Fibroblast of upper back skin (primary cell): ENCODE results near the gene WT1.

Experiments used
- DNase-seq: peaks from one replicate; pipeline ENCODE4 v3.0.0-alpha.2; 2013

WT1 gene

DNA sequence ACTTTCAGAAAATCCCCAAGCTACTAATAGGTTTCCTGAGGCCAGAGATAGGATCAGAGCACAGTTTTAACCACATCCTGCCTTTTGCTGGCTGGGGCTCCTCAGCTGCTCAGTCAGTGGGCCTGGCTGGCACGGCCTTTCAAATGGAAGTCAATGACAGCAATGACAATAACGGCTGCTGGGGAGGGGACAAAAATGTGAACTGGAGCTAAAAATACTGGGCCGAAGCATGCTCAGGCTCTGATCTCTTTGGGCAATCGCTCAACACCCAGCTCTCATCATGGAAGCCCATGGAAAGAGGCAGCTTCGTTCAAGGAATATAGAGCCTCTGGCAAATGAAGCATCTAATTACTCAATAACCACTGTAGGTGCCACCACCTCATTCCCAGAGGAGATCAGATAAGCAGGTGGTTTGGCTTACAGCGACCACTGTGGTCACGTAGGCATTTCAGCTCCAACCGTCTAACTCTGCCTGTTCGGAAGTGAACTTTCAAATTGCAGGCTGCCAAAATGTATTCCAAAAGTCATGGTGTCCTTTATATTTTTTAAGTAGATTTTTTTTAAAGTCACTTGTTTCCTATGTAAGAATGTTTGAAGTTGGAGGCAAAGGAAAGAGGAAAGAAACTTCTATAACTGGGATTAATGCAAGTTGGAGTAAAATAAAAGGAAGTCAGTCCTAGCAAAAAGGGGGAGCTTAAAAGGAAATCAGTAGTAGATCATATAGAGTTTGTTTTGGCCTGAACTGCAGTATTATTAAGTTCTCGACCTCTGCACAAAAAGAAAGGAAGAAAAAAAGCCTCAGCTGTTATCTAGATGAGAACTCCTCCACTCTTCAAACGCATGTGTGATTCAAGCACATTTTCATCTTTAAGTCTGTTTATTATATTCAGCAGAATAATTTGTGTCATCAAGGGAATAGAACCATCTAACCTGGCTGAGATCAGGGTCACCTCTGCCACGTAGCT is 14.1 kb downstream of the WT1 start:
- peak; percentile 12 for DNase-seq

DNA sequence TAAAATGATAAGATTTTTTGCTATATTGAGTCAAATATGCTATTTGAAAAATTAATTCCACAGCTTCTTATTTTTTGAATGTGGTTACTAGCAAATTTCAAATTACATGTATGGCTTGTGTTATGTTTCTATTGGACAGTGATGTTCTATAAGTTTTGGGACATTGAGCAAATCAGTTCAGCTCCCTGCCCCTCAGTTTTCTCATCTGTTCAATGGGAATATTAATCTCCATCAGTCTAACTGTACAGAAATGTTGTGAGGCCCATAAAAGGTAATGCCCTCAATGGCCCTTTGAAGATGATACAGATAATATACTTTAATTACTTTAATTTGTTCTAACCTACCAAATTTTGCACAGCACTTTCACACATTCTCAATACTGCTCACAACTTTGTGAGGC is 15.2 kb downstream of the WT1 start:
- DNase-seq, result no peak

DNA sequence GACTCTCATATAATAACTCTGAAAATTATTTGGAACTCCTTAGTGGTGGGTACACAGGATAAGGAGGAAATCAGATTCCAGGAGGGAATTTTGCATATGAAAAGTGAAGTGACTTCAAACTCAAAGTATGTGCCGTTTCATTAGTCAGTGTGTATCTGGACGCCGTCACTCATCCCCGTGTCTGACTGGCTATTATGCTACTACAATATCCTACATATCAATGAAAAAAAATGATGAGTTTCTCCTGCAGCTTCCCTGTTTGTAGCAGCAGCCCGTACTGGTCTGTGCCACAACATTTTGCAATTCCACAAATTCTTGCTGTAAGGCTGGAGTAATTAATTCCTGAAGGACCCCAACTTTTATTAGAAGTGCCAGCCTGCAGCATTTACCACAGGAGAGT is 16.5 kb downstream of the WT1 start:
- peak; percentile 29 for DNase-seq

DNA sequence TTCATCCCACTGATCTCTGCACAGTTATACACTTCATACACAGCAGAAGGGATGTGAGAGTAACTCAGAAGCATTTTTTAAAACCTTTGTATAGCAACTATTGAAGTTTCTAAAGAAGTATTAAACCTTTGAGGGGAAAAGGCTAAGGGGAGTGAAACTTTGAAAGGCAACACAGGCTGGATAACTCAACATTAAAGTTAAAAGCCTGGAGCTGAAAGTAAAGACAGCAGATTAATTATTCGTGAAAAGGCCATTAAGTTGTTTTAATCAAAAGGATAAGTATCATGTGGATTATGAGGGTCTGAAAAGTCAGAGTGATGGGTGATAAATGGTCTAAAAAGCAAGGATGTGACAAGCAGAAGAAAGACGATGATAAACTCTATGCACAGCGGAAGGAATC is 17.5 kb downstream of the WT1 start:
- no peak for DNase-seq

DNA sequence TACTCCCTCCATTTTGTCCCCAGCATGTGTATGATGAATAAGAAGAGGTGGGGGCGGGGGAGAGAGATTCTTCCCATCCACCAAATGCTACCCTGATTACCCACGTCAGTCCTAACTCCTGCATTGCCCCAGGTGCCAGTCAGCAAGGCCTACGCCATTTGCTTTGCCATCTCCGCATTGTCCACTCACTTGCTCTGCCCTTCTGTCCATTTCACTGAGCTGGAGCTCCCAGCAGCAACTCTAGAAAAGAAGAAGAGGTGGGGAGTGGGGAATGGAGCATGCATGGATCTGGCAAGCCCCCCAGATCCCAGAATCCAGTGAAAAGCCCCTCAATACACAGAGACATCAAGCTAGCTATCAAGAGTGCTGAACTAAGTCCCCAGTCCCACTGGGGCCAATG is 19.0 kb downstream of the WT1 start:
- no peak for DNase-seq

DNA sequence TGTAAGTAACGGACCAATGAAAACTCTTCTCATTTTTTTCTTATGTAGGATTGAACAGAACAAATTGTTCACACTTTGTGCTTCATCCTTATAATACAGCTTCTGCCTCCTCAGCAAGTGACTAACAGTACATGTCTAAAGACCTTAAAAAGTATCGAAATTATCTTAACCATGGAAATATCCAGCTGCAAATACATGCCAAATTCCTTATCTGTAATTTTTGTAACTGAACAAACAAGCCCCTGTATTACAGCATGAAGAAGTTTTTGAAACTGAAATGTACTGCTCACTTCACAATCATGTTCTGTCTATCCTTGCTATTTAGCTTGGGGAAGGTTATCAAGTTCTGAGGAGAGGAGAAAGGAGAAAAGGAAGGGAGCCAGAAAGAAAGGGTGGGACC is 20.4 kb downstream of the WT1 start:
- no peak for DNase-seq

DNA sequence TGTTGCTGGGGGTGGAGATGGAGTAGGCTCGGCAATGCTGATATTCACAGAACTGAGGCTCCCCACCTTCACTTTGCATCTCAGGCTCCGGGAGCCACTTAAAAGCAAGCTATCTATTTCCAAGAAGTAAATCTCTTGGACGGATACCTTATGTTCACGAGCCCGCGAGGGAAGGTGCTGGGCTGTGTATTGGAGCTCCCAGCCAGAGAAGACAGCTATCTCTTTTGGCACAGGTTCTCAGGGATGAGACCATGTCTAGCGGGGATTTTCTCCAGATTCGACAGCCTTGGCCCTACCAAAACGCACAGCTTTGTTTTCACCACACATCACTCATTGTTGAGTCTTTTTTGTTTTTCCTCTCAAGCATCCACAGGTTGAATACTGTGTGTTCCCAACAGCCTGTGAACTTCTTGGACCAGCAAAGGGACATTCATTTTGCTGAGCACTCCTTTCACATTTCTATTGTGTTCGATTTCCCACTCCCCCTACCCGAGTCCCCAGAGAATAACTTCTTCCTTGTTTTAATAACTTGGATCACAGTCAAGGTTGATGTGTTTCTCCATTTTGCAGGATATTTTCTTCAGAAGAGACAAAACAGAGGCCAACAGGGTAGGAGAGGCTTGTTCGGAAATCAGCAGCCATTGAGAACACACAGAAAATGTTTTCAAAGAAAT is 23.3 kb downstream of the WT1 start:
- DNase-seq, result no peak

DNA sequence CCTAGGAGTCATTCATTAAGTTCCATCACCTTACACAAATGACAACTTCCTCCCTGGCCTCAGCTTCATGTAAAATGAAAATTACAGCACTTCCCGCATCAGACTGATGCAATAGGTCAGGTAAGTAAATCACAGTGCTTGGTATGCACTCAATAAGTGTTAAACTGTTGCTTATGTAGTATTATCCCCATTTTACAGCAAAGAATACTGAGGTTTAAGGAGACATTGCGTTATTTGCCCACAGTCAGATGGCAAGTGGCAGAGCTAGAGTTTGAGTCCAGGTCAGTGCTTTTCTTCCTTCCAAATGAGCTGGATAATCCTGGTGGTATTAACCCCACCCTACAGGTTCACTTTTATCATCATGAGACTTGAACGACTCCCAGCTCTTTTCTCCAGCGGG is 29.7 kb downstream of the WT1 start:
- no peak for DNase-seq

DNA sequence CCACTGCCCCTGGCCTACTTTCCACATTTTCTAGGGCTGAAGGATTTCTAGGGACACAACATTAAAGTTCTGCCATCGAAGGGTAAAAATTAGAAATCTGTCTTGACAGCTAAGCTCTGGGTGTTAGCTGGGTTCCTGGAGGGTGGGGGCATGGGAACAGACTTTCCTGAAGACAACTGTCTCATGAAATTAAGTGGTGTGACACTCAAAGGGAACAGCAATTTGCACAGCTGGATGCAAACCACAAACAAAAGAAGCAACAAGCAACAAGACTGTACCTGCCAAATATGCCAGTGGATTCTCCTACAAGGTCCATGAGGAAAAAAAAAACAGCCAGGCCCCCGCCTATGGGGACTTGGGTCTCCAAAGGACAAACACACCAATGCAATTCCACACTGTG is 32.5 kb downstream of the WT1 start:
- DNase-seq, result no peak

DNA sequence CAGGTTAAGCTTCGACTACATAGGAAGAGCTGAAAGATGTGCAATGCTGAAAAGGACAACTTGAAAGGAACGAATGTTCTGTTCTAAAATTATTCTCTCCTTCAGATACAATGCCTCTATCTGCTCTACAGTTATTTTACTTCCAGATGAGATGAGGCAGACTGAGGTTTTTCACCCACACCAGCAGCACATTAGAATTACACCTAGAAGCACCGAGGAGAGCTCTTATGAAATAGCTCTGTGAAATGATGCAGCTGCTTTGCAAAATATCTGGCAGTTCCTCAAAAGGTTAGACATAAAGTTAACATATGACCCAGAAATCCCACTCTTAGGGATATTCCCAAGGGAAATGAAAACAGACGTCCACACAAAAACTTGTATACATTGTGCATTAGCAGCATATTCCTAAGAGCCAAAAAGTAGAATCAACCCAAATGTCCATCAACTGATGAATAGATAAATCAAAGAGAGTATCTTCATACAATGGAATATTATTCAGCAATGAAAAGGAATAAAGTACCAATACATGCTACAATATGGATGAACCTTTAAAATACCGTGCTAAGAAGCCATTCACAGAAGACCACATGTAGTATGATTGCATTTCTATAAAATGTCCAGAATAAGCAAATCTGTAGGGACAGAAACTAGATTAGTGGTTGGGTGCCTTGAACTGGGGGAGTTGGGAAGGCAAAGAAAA is 34.5 kb downstream of the WT1 start:
- peak; percentile 22 for DNase-seq

DNA sequence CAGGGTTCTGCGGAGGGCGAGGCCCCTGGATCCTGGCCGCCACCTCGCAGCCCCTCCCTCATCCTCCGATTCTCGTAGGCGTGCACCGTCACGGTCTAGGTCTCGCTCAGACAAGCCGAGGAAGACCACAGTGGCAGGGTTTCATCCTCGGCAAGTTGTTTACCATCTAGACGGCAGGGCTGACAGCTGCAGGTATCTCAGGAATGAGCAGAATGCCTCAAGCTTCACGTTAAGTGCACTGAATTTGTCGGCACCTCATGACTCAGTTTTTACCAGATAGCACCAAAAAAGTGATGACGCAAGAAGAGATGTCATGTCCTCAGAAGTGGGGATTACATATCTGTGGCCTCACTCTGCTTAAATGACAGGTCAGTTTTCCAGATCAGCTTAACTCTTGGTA is 35.1 kb downstream of the WT1 start:
- peak; percentile 72 for DNase-seq

DNA sequence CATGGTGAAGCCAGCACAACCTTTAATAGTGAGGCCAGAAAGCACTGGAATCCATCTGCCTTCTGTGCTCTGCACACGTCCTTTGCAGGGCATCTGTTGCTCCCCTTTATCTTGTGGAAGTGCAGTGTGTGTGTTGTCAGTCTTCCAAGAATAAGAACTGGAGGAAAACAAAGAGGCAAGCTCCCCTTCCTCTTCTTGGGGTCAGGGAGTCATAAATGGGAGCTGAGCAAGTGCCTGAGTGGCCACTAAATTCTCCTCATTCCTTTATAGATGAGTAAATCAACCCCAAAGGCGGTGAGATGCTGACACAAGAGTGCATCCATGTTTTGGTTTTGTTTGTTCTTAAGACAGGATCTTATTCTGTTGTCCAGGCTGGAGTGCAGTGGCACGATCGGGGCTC is 38.3 kb downstream of the WT1 start:
- peak; percentile 32 for DNase-seq

DNA sequence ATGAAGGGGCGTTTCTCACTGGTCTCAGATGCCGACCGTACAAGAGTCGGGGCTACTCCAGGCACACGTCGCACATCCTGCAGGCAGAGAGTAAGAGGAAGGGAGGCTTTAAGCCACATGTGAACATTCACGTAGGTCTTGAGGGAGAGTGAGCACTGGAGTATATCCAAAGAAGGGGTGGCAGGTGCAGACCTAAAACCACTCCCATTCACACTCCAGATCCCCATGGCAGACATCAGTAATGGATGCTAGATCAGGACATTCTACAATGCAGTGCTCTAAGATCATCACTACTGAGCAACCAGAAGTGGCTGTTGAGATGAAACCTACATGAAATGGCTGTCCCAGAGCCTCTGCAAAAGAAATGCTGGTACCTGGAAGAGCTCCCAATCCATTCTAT is 39.0 kb downstream of the WT1 start:
- DNase-seq, result no peak

DNA sequence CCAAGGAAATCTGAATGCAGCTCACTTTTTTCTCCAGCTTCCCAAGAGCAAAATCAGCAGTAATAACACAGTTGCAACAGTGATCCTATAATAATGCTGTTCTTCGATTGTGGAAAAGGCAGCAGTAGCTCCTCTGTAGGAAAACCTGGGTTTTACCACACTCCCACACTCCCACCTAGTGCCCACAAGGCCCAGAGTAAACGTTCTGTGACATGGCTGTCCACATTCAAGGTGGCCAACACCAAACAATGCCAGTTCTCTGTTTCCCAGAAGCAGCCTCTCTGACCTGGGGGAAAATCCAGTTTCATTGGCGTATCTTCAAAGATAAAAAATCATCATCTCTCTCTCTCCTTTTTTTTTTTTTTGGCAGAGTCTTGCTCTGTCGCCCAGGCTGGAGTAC is 40.2 kb downstream of the WT1 start:
- no peak for DNase-seq

DNA sequence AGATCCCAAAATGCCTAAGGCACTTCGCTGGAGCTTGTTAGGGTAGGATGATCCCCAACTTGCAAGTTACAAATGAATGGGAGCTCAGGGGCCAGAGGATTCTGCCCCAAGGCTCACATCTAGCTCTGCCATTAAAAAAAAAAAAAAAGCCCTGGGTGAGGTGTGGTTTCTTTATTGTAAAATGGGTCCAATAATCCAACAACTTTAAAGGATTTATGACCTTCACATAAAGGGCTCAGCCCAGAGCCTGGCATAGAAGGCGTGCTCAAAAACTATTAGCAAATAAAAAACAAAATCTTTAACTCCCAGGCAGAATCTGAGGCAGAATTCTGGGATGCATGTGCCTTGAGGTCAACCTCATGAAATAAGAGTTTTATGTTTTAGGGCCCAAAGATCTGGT is 42.5 kb downstream of the WT1 start:
- DNase-seq, result no peak

DNA sequence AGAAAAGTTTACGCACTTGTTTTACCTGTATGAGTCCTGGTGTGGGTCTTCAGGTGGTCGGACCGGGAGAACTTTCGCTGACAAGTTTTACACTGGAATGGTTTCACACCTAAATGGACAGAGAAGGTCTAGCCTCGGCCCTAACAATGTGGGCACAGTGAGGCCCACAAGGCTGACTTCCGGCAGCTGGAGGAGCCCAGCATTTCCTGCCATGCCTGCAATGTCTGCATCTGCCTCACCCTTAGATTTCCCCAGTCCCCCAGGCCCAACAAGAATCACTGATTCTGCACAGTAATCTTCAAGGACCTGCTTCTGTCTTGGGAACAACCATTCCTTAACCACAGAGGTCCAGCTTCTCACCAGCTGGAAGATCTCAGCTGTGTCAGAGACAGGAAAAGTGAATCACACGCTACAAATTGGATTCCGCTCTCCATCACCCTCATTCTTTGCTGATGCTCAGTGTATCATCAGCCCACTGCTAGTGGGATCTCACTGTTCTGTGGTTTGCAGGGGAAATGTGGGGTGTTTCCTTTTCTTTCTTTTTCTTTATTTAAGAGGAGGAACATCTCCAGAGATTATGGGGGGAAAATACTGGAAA is 43.3 kb downstream of the WT1 start:
- DNase-seq, result peak; percentile 90

DNA sequence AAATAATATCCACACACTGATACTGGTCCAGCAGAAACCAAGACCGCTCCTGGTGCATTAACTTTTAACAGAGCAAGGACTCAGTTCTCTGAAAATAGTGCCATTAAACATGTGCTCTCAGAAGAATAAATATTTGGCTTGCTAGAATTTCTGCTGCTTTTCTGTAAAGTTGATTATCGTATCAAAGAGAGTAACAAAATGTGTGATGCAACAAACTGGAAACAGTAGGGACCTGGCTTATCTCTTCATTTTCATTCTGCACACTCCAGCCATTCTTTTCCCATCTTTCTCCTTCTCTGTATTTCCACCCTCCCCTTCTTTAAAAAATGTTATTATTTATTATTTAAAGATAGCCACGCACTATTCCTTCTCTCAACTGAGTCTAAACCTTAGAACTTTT is 43.9 kb downstream of the WT1 start:
- DNase-seq, result no peak

DNA sequence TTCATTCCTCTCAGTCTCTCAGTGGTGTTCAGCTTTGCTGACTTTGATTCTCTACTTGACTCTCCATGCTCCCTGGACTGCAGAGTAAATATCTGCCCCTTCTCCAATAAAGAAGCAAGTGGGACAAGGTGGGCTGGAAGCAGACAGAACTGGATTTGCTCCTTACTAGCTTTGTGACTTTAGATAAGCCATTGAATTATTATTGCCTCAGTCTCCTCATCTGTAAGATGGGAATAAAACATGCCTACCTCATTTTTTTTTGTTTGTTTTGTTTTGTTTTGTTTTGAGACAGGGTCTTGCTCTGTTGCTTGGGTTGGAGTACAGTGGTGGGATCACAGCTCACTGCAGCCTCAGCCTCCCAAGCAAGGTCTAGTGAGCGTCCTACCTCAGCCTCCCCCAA is 44.6 kb downstream of the WT1 start:
- no peak for DNase-seq

DNA sequence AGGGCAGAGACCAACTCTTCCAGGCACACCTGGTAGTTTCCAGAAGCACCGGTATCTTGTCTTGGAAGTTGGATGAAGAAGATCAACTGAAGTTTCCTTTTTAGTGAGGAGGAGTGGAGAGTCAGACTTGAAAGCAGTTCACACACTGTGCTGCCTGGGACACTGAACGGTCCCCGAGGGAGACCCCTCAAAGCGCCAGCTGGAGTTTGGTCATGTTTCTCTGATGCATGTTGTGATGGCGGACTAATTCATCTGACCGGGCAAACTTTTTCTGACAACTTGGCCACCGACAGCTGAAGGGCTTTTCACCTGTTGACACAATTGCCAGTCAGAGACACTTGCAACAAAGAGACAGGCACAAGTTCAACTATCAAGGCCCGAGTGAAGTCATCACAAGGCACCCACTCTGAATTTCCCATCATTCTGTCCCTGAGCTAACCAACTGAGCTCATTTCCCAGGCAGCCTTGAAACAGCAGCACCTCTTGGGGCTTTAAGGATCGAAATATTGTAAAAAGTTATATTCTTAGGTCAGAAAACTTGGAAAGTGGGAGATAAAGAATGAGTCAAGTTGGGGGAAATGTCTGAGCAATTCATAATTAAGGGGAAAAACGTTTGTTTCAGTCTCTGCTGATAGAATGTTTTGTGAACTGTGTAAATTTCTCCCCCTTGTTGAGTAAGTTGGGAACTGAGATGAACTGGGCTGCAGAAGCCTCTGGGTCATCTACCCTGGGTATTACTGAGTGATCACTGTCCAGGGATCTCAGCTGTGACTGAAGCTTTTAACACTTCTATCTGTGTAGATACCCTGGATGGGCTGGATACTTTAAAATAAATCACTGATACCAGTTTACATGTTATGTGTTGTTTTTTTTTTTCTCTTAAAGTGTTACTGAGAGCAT is 46.2 kb downstream of the WT1 start:
- no peak for DNase-seq

DNA sequence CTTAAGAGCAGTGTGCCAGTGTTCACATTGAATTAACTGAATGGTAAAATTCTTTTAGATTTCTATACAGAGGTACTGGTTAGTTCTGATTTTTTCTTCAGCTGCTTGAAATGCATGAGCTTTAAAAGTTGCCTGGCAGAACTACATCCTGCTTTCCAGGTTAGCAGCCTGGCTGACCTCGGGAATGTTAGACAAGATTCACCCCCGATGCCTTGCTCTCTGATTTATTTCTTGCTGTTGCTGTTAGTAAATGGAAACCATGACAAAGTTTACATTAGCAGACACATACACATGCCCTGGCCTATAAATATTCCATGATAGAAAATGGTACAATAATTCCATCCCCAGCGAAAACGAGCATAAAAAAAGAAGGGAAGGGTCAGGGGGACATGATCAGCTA is 47.0 kb downstream of the WT1 start:
- DNase-seq, result no peak

DNA sequence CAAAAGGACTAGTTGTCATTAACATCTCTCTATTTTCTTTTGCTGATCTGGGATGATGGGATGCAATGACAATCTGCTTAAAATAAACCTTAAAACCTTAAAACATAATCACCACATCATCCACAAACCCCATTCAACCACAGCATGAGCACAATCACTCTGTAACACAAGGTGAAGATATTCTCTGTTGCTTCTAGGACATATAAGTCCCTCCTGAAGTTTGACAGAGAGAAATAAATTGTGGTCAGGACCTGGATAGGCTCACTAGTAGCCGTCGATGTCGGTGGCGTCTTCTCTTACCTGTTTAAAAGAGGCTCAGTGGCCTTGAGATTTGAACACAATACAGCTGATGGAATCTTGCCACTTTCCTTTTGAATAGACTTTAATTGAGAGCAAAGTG is 47.9 kb downstream of the WT1 start:
- no peak for DNase-seq

DNA sequence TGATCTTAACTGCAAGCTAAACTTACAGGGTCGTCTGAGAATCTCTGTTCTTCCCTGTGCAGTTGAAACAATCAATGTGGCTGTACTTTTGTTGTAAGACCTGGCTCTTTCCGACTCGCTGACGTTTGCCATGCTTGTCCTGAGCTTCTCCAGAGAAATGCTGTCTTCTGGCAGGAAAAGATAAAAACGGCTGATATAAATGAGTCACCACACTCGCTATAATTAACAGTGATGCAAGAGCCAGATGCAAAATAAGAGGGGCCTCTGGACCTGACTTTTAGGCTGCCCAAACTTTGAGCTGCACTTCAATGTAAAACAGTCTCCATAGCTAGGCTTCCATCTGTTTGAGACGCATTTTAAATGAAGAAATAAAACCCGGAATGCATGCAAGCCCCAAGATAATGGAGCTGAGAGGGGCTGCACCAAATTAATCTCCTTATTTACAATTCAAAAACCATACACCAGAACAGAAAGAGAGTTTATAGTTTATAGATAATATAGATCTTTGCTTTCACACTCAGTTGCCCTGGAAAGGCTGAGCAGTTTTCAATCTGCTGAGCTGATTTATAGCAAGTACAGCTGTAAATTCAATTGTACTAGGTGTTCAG is 48.5 kb downstream of the WT1 start:
- peak; percentile 48 for DNase-seq
